Ovary (tissue), 9 donors: ENCODE measurements around the gene IGSF5. TPM values are rescaled to one million over a fixed set of nuclear protein-coding genes. Genes with fewer than 3 reads are reported as not detected.

Experiments used
- DNase-seq, 5 donors: peaks; one replicate each; pipeline ENCODE4 v3.0.0-alpha.2; 2019 to 2020
- H3K27ac ChIP-seq, 2 donors: fragments of 200-600 bp; one replicate each; pipeline versions ENCODE4 v1.5.1 to v1.8.0; 2019 to 2022
- H3K27me3 ChIP-seq: fragments of 200-600 bp; one replicate; pipeline ENCODE4 v1.8.0; 2022
- H3K36me3 ChIP-seq: fragments of 200-600 bp; sonication (generic); one replicate; pipeline ENCODE4 v1.5.1; 2019
- H3K4me1 ChIP-seq: one replicate; pipeline ENCODE4 v1.8.1; 2013; ENCODE audit warnings: mild to moderate bottlenecking, moderate library complexity; ENCODE audit not compliant: insufficient read depth
- H3K4me3 ChIP-seq: fragments of 200-600 bp; sonication (generic); one replicate; pipeline ENCODE4 v1.5.1; 2017
- H3K9me3 ChIP-seq, 2 donors: fragments of 200-600 bp in 1 of 2; sonication (generic) in 1 of 2; one replicate each; pipeline versions ENCODE4 v1.5.1 to v1.8.1; 2013 to 2019; ENCODE audit warnings: mild to moderate bottlenecking in 1 of 2, moderate library complexity in 1 of 2
- EP300 ChIP-seq: sonication (generic); formaldehyde crosslinking; IDR thresholded peaks from one replicate; pipeline ENCODE4 v1.6.1; 2017; ENCODE audit warnings: antibody characterized with exemption
- POLR2A ChIP-seq: fragments of 450-650 bp; IDR thresholded peaks from one replicate; pipeline ENCODE4 v1.6.1; 2017; ENCODE audit warnings: antibody characterized with exemption, mild to moderate bottlenecking, moderate library complexity
- WGBS, 3 donors: extraction: QIAGEN DNeasy Blood & Tissue Kit in 1 of 3; methylation state at CpG; one replicate each; pipeline versions ENCODE4 v1.1.5 to v1.1.7; 2013 to 2017; 5-methylcytosine and 5-hydroxymethylcytosine counted together
- intact Hi-C, 4 donors: fragments of 100-400 bp; cut with DNase I; formaldehyde crosslinking; loops; one replicate each; pipeline versions ENCODE4 v1.11.0 to v1.15.1; 2022 to 2023
- polyA plus RNA-seq, 2 donors: library from polyadenylated mRNA; stranded (reverse); fragments of 200-250 nt in 1 of 2; fragments of 350-450 nt in 1 of 2; fragmentation: Illumina TruSeq in 1 of 2; extraction: RNeasy Lipid Tissue Mini Kit (QIAGEN cat#74804) in 1 of 2; gene quantifications; one replicate each; pipeline ENCODE4 v1.2.3, GENCODE V29; 2013 to 2014
- total RNA-seq, 7 donors: library from RNA; depleted of rRNA in 2 of 7; stranded (reverse); fragments of >200 nt in 2 of 7; fragmentation: NEBNext Ultra II Directional in 3 of 7; extraction: Animal tissue kit (Norgen Biotek cat#: 25700) in 3 of 7; gene quantifications; one replicate each; pipeline versions ENCODE4 v1.1.0 to v1.2.4, GENCODE V29; 2016 to 2023
- TF ChIP-seq, protein P1 (sequence below), 3 donors: fragments of 450-650 bp in 2 of 3; fragments of 200-600 bp in 1 of 3; IDR thresholded peaks; one replicate each; pipeline versions ENCODE4 v1.5.1 to v1.8.0; 2016 to 2022; ENCODE audit warnings: antibody characterized with exemption in 3 of 3, mild to moderate bottlenecking in 1 of 3
- donor health status: DM: no; HTN: no; CAD: no; lungs with moderate emphysema.
- donor health status: DM: no; HTN: no; CAD: no.
- donor health status: Bipolar disorder and iron deficiency.
- donor health status: DM: yes; HTN: yes; CAD: no.
- donor health status: DM: no; HTN: no; CAD: no.
- donor health status: DM: yes; HTN: yes; CAD: no.

IGSF5 gene
- total and polyA plus RNA-seq, 9 donors: 0.16 to 0.72 (median 0.45) TPM; not detected in 2

GRCh38 chr21:39845571-39846130 lies 100.7 kb downstream of the IGSF5 start:
- WGBS, 3 donors: 55 to 65% (median 58%) methylated on average over 6 of the region's 6 CpGs
- no peak overlapping the region for H3K4me3 ChIP-seq
- no peak overlapping the region for H3K27ac ChIP-seq
- intact Hi-C loops: no loop called here
- H3K36me3 ChIP-seq: no peaks in the 10 kb centered on the region
- no peak for DNase-seq
- H3K27me3 ChIP-seq: no peaks in the 10 kb centered on the region
- no peaks in the 10 kb centered on the region for H3K4me1 ChIP-seq
- no peaks in the 10 kb centered on the region for H3K9me3 ChIP-seq
- TF ChIP-seq EP300 (no peak), POLR2A (no peak)
- TF ChIP-seq, protein P1, sequence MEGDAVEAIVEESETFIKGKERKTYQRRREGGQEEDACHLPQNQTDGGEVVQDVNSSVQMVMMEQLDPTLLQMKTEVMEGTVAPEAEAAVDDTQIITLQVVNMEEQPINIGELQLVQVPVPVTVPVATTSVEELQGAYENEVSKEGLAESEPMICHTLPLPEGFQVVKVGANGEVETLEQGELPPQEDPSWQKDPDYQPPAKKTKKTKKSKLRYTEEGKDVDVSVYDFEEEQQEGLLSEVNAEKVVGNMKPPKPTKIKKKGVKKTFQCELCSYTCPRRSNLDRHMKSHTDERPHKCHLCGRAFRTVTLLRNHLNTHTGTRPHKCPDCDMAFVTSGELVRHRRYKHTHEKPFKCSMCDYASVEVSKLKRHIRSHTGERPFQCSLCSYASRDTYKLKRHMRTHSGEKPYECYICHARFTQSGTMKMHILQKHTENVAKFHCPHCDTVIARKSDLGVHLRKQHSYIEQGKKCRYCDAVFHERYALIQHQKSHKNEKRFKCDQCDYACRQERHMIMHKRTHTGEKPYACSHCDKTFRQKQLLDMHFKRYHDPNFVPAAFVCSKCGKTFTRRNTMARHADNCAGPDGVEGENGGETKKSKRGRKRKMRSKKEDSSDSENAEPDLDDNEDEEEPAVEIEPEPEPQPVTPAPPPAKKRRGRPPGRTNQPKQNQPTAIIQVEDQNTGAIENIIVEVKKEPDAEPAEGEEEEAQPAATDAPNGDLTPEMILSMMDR (IDR thresholded peaks at IDR 0.05): no peak

- no peaks in the 10 kb centered on the region for H3K4me1 ChIP-seq
- no peaks in the 10 kb centered on the region for H3K36me3 ChIP-seq
- no peaks in the 10 kb centered on the region for H3K9me3 ChIP-seq
- intact Hi-C loops: no loop called here
- no peak overlapping the region for H3K27ac ChIP-seq
- WGBS, 3 donors: 78 to 93% (median 90%) methylated on average over 6 of the region's 6 CpGs
- no peak for DNase-seq
- H3K4me3 ChIP-seq: no peak overlapping the region
- no peaks in the 10 kb centered on the region for H3K27me3 ChIP-seq
- TF ChIP-seq, protein P1 (IDR thresholded peaks at IDR 0.05): no peak
- TF ChIP-seq EP300: no peak
- no peak for TF ChIP-seq POLR2A
These were observed 102.9 kb downstream of the IGSF5 start for GRCh38 chr21:39847877-39848276.

- Histone ChIP-seq H3K4me3 (no peak overlapping the region), H3K27me3 (no peaks in the 10 kb centered on the region), H3K27ac (no peak overlapping the region), H3K9me3 (no peaks in the 10 kb centered on the region), H3K4me1 (no peaks in the 10 kb centered on the region), H3K36me3 (no peaks in the 10 kb centered on the region)
- 28 to 38% (median 36%) methylated on average over 10 of the region's 10 CpGs for WGBS, 3 donors
- intact Hi-C loops: no loop called here
- no peak for DNase-seq
- TF ChIP-seq POLR2A (no peak), EP300 (no peak)
- TF ChIP-seq, protein P1 (IDR thresholded peaks at IDR 0.05): no peak
These were observed 104.2 kb downstream of the IGSF5 start for GRCh38 chr21:39849014-39849655.

DNA sequence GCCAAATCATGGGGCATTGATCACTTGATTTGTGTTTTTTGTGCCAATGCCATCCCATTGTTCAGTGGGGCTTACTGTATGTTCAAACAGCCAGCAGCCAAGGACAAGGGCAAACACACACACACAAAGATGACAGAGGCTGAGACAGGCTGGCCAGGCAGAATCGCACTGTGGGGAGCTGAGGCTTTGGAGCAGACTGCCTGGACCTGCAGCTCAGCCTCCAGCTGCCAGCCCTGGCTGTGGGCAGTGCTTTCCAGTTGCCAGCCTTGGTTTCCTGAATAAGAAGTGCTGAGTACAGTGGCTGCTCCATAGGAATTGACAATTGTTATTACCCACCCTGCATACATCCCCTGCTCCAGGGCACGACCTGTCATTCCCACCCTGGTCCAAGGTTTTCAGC lies 105.3 kb downstream of the IGSF5 start:
- Histone ChIP-seq H3K4me1 (no peaks in the 10 kb centered on the region), H3K4me3 (no peak overlapping the region), H3K9me3 (no peaks in the 10 kb centered on the region), H3K27ac (no peak overlapping the region), H3K36me3 (no peaks in the 10 kb centered on the region), H3K27me3 (no peaks in the 10 kb centered on the region)
- TF ChIP-seq, protein P1 (IDR thresholded peaks at IDR 0.05): no peak
- no peak for TF ChIP-seq POLR2A
- TF ChIP-seq EP300: no peak
- 72 to 92% (median 73%) methylated on average over 2 of the region's 2 CpGs for WGBS, 3 donors
- no peak for DNase-seq
- intact Hi-C loops: no loop called here
